NCI-H1048 (cell line): Measurements from ENCODE around the gene CA10.

Source experiments
- DNase-seq: peaks from one replicate; lab custom pipeline; 2025; lab: John Stamatoyannopoulos, UW

The CA10 gene

GRCh38 chr17:52158450-52159042 is at the start of gene CA10:
Gene CA10, minus strand, starts transcription at chr17:52158714.
- no peak for DNase-seq

GRCh38 chr17:52207796-52208195 is 49.3 kb upstream of the CA10 start:
- DNase-seq: no peak

GRCh38 chr17:52202520-52203080 is 44.1 kb upstream of the CA10 start:
- DNase-seq: no peak

- no peak for DNase-seq
Measured at GRCh38 chr17:52201767-52202519, 43.4 kb upstream of the CA10 start.

- DNase-seq: no peak
Measured at GRCh38 chr17:52191491-52191890, 33.0 kb upstream of the CA10 start.

- DNase-seq: no peak
Measured at GRCh38 chr17:52181782-52182181, 23.3 kb upstream of the CA10 start.

- no peak for DNase-seq
Measured at GRCh38 chr17:52178012-52178411, 19.5 kb upstream of the CA10 start.

DNA sequence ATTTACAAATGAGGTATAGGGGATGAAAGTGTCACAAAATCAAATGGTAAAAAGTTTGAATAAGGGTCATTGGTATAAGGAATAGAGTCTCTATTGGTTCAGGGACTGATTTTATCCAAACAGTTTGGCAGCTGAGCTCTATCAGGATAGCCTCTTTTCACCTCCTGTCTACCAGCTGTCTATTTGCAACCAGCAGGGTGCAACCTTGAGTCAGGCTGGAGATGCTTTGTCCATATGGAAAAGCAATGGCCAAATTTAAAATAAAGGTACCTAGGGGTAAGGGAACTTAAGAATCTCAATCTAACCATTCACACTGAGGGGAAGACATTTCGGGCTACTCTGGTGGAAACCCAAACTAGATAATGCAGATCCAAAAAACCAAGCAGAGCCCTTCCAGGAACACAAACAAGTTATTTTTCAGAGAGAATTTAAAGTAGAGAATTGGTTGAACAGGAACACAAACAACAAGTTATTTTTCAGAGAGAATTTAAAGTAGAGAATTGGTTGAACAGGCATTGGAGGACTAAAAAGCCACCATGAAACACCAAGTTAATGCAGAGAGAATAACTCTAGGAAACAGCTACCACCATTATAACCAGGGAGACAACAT is 12.6 kb upstream of the CA10 start:
- DNase-seq: no peak

- DNase-seq: no peak
Measured at GRCh38 chr17:52160136-52160567, 1.6 kb upstream of the CA10 start.

DNA sequence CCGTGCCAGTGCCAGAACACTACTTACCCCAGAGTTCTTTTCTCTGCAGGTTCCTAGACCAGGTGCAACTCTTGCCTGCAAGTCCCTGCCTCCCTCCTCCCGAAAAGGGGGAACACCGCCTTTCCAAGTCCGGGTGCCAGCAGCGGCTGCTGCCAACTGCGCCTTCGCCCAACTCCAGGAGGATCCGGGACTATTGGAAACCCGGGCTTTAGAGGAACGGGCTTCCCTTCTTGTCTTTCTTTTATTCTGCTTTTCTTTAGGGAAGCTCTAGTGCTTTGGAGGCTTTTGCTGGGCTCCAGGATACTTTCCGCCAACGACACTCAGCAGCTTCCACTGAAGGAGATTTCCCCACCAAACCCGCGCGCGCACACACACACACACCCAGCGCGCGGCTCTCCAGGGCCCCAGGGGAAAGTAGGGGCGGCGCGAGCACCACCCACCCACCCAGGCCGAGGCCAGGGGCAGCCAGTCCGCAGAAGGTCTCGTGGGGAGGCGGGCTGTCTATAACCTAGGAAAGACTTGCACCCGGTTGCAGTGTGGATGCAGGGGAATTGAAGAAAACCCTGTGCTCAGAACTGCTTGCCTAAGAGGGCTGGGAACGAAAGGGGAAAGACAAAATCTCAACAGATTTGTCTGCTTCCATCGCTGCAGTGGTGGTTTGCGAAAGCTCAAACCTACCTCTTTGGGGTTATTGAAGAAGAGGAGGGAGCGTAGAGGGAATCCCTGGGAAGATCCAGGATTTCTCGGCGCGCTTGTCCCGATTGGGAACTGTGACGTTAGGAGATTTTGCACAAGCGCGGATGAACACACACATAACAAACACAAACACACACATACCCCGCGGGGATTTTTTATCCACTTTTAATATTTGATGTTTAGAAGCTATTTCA is 977 bp upstream of the CA10 start:
- no peak for DNase-seq

DNA sequence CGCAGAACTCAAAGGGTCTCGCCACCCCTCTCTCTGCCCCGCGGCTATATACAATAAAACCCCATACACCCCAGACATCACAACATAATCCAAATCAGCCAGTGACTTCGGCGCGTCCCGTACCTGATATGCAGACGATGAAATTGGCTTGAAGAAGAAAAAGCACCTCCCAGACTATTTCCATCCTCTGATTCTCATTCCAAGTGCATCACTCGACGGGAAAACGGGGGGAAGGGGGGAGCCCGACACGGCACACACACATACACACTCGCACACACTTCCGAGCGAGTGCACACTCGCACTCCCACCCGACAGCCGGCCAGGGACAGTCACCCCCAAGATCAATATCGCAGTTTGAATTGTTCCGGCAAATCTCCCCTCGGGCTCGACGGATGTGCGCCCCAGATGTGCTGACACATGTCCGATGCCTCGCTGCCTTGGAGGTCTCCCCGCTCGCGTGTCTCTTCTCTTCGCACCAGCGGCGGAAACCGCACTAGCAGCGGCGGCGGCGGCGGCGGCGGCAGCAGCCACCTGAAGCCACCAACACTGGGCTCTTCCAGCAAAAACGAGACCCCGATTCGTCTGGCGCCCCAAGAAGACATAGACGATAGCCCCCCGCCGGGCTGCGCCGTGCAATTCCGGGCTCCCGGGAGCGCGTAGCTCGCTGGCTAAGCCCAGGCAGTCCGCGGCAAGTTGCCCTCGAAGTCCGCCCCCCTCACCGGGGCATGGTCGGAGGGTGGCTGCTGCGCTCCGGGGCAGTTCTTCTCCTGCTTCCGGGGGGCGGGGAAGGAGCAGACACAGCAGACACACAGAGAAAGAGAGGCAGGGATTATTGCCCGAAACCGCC is 688 bp downstream of the CA10 start:
- DNase-seq: no peak

- no peak for DNase-seq
Measured at GRCh38 chr17:52156576-52157570, 1.6 kb downstream of the CA10 start.

DNA sequence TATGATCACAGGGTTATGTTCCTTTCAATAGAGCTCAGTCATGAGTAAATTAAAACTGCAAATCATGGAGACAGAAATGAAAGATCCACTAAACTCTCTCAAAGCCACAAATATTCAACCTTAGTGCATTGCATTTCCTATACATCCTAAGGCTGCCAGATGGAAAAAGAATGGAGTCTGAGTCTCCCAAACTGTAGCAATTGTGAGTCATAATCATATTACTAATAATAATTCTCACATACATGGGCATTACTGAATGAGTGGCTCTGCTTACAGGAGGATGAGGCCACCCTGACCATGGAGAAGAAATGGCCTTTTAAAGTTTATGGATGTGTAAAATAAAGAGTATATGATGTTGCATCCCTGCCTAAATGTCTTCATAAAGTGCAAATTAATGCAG is 3.2 kb downstream of the CA10 start:
- no peak for DNase-seq

DNA sequence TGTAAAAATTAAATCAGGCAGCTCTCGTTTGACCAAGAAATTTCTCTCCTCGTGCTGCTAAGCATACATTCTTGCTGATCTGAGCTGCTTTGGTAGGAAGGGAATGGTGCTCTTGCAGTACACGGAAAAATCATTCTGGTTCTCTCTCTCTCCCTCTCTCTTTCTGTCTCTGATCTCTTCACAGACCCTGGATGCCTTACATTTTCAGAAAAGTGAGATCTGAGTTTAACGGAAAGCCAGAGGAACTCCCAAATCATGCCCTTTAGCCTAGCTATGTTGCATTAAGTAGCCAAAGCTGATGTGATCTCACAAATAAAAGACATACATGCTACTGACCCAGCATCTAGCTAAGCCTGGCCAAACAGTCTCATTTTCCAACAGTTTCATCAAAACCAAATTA is 4.0 kb downstream of the CA10 start:
- no peak for DNase-seq

GRCh38 chr17:52150935-52151334 is 7.6 kb downstream of the CA10 start:
- no peak for DNase-seq

GRCh38 chr17:52149626-52150025 is 8.9 kb downstream of the CA10 start:
- no peak for DNase-seq

- no peak for DNase-seq
Measured at GRCh38 chr17:52148969-52149351, 9.6 kb downstream of the CA10 start.

DNA sequence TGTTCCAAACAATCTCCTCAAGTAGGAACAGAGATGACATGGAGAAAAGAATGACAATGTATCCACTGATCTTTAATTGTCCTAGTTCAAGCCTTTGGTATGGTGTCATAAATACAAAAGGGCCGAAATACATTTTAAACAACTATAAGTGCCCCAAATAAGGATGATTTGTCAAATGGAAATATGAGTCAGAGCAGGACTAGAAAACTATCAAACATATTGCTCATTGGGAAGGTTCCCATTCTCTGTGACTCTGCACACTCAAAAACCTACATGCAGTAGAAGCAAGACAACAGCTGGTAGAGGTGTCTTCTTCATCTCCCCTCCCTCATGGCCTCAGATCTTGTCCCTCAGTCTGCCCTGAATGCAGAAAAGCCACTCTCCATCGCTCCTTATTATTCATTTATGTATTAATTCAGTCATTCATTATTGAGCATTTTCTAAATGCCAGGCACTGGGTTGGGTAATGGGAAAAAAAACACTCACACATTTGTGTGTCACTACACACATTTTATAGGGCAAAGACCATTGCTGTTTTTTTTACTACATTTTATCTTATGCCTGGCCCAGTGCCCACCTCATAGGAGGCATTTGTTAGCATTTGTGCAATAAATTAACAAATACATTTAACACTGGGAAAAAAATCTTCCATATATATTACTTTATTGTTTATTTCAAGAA is 10.1 kb downstream of the CA10 start:
- DNase-seq: no peak

DNA sequence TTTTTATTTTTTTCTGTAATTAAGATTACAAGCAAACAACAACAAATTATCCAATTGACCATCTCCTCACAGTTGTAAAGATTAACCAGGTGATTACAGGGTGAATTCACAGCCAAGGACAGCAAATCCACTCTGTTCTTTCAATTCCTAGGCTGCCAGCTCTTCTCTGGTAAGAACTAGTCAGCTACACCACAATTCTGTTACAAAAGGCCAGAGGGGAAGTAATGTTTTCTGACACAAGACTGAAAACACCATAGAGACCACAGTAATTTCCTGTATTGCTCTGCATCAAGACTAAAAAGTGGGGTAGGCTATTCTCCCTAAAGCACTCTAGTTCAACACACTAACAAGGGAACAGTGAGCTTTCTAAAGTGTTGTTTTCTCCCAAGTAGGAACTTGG is 10.6 kb downstream of the CA10 start:
- no peak for DNase-seq
